Natural killer cell treated with Interleukin-12 subunit alpha and Interleukin-12 subunit beta and Interleukin-15 and Interleukin-18, amount 100 ng/mL, for 72 hours (primary cell): ENCODE results near the gene ERBIN. TPM values are rescaled to one million over a fixed set of nuclear protein-coding genes. Genes with fewer than 3 reads are reported as not detected.
A peak's percentile ranks its signal among the peaks of the same experiment; 100 is the strongest.

Experiments used
- ATAC-seq, 2 donors: fragments of 150-1000 bp; cut with Tn5 transposase in 1 of 2; sonication (Bioruptor Pico), chemical (Tn5 transposase) in 1 of 2; 2 replicates each; pipeline ENCODE4 v1.10.0; 2021
- DNase-seq: peaks from one replicate; pipeline ENCODE4 v3.0.0; 2022; ENCODE audit warnings: low spot score
- H3K27ac Mint-ChIP-seq, 2 donors: 1 replicate in 1 of 2; 2 replicates in 1 of 2; pipeline ENCODE4 v1.8.0; 2022; ENCODE audit warnings: mixed read lengths in 2 of 2, mild to moderate bottlenecking in 1 of 2, moderate library complexity in 1 of 2
- H3K27me3 Mint-ChIP-seq, 2 donors: 1 replicate in 1 of 2; 2 replicates in 1 of 2; pipeline ENCODE4 v1.8.0; 2022; ENCODE audit warnings: mixed read lengths in 2 of 2
- H3K36me3 Mint-ChIP-seq: one replicate; pipeline ENCODE4 v1.8.0; 2022; ENCODE audit warnings: mixed read lengths
- H3K4me1 Mint-ChIP-seq, 2 donors: 1 replicate in 1 of 2; 2 replicates in 1 of 2; pipeline ENCODE4 v1.8.0; 2022; ENCODE audit warnings: low read depth in 2 of 2, mixed read lengths in 2 of 2, mild to moderate bottlenecking in 1 of 2
- H3K4me3 Mint-ChIP-seq: one replicate; pipeline ENCODE4 v1.8.0; 2022; ENCODE audit warnings: mixed read lengths
- H3K9me3 Mint-ChIP-seq: 2 replicates; pipeline ENCODE4 v1.8.0; 2022; ENCODE audit warnings: mixed read lengths
- total RNA-seq, 2 donors: library from RNA; stranded (reverse); gene quantifications; one replicate each; pipeline ENCODE4 v1.2.3, GENCODE V29; 2022

ERBIN gene
- total RNA-seq, 2 donors from 2014 or later = 53.4 to 61.2 TPM

- Mint-ChIP-seq H3K27me3 (no peaks in the 10 kb centered on the region), H3K4me1 (peaks cover 14 to 30% of the 10 kb centered on the region in 2 donors), H3K27ac (peak overlapping the region; percentile 93 to 96), H3K36me3 (peaks cover 11% of the 10 kb centered on the region), H3K4me3 (peak overlapping the region; percentile 91), H3K9me3 (no peaks in the 10 kb centered on the region)
- DNase-seq = peak; percentile 79
- ATAC-seq = peak; percentile 63
Measured at GRCh38 chr5:65925044-65925600, 1.3 kb upstream of the ERBIN start.

DNA sequence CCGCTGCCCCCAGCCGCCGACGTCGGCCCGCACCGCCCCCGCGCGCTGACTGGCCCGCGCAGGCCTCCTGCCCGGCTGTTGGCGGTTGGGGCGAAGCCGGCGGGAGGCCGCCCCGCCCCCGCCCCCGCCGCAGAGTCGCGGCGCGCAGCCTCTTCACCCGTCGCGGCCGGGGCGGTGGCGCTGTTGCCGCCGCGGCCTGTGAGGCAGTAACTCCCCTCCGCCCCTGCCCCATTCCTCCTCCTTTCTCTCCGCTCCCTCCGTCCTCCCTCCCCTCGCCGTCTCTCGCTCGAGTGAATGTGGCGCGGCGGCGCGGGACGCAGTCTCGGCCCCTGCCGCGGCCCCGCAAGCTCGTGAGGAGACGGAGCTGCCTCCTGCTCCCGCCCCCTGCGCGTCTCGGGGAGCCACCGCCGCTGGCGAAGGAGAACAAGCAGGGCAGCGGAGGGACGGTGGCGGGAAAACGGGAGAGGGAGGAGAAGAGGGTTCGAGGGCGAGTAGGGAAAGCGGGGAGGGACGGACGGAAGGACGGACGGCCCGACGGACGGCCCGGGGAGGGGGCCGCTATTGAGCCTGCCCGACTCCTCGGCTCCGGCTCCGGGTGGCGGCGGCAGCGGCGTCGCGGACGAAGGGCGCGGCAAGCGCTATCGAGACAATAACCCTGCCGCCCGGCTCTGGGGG is 637 bp upstream of the ERBIN start:
- ATAC-seq = peak; percentile 88 to 91
- peak overlapping the region; percentile 100 for H3K4me3 Mint-ChIP-seq
- no peaks in the 10 kb centered on the region for H3K27me3 Mint-ChIP-seq
- peaks cover 18 to 36% of the 10 kb centered on the region in 2 donors for H3K4me1 Mint-ChIP-seq
- H3K9me3 Mint-ChIP-seq = no peaks in the 10 kb centered on the region
- peak overlapping the region; percentile 93 to 96 for H3K27ac Mint-ChIP-seq
- DNase-seq = peak; percentile 88
- H3K36me3 Mint-ChIP-seq = peaks cover 16% of the 10 kb centered on the region

GRCh38 chr5:65926893-65927292 is 518 bp downstream of the ERBIN start:
- no peak for DNase-seq
- peak overlapping the region; percentile 93 to 96 for H3K27ac Mint-ChIP-seq

DNA sequence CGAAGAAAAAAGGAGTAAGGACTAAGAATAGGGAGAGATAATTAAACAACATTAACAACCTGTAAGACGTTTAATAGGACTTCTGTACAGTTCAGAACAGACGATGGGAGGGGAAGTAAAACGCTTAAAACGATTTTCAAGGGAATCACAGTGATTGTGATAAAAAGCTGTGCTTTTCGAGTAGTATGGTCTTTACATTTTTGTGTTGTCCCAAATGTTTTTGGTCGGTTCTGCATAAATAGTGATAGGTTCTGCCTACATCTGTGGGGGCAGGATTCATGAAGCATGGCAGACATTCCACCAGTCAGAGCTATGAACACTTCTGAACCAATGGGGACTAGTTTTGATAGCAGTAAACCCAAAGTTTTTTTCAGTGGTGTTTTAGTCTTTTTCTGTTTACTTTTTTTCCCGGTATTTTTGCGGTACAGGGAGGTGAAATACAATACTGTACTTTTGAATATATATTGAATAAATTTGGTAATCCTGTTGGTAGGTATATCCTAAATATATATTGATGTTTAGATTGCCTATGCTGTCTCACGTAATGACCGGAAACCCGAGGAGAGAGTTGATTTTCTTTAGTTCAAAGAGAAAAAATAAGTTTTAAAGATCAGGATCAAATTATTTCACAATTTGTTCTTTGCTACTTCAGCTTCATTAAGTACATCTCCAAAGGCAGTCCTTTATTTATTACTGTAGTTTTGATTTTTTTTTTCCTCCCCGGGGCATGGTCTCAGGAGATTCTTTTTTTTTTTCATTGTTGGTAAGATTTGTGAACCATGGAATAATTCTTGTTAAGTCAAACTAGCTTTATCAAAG is 1.3 kb downstream of the ERBIN start:
- DNase-seq (no peak), ATAC-seq (no peak)
- no peaks in the 10 kb centered on the region for H3K27me3 Mint-ChIP-seq
- peak overlapping the region; percentile 93 to 96 for H3K27ac Mint-ChIP-seq
- H3K4me3 Mint-ChIP-seq = peak overlapping the region; percentile 100
- H3K36me3 Mint-ChIP-seq = peaks cover 18% of the 10 kb centered on the region
- no peaks in the 10 kb centered on the region for H3K9me3 Mint-ChIP-seq
- H3K4me1 Mint-ChIP-seq = peaks cover 28 to 48% of the 10 kb centered on the region in 2 donors

More at GRCh38 chr5:65926893-65927292, 518 bp downstream of the ERBIN start:
- H3K27me3 Mint-ChIP-seq = no peaks in the 10 kb centered on the region
- no peaks in the 10 kb centered on the region for H3K9me3 Mint-ChIP-seq
- peaks cover 23 to 43% of the 10 kb centered on the region in 2 donors for H3K4me1 Mint-ChIP-seq
- ATAC-seq = no peak
- peak overlapping the region; percentile 100 for H3K4me3 Mint-ChIP-seq
- H3K36me3 Mint-ChIP-seq = peaks cover 18% of the 10 kb centered on the region

- H3K27ac Mint-ChIP-seq = peak overlapping the region; percentile 93 to 96
- peaks cover 33 to 54% of the 10 kb centered on the region in 2 donors for H3K4me1 Mint-ChIP-seq
Measured at GRCh38 chr5:65928322-65928752, 2.0 kb downstream of the ERBIN start.

GRCh38 chr5:65928860-65929259 is 2.5 kb downstream of the ERBIN start:
- ATAC-seq (no peak), DNase-seq (no peak)
- Mint-ChIP-seq H3K9me3 (no peaks in the 10 kb centered on the region), H3K27ac (peak overlapping the region in 1 of 2 donors; percentile 24), H3K4me1 (peaks cover 36 to 55% of the 10 kb centered on the region in 2 donors), H3K4me3 (peak overlapping the region; percentile 100), H3K36me3 (peaks cover 18% of the 10 kb centered on the region), H3K27me3 (no peaks in the 10 kb centered on the region)

More at GRCh38 chr5:65928322-65928752, 2.0 kb downstream of the ERBIN start:
- Mint-ChIP-seq H3K4me3 (peak overlapping the region; percentile 100), H3K9me3 (no peaks in the 10 kb centered on the region), H3K36me3 (peaks cover 18% of the 10 kb centered on the region), H3K27me3 (no peaks in the 10 kb centered on the region)
- no peak for DNase-seq
- no peak for ATAC-seq

GRCh38 chr5:65932676-65933075 is 6.3 kb downstream of the ERBIN start:
- no peak for ATAC-seq
- no peak overlapping the region for H3K4me3 Mint-ChIP-seq
- no peak overlapping the region for H3K27ac Mint-ChIP-seq
- DNase-seq = no peak
- H3K4me1 Mint-ChIP-seq = peaks cover 51 to 74% of the 10 kb centered on the region in 2 donors
- no peaks in the 10 kb centered on the region for H3K9me3 Mint-ChIP-seq
- peaks cover 12% of the 10 kb centered on the region for H3K36me3 Mint-ChIP-seq
- H3K27me3 Mint-ChIP-seq = no peaks in the 10 kb centered on the region

DNA sequence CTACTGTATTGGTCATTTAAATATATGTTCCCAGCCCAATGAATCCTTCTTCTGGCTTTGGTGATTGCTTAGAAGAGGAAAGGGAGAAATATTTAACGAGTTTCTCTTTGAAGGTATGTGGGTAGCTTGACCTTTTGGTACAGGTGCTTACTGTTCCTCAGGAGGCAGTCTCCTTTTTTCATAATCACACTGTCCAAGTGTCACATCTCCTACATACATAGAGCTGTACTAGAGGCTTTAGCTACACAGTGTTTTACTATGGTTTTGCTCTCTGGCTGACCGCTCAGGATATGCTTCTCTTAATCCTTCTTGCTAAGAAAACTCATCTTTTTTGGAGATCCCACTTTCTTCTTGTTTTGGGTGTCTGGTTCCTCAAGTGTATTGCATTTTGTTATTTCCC is 6.9 kb downstream of the ERBIN start:
- H3K36me3 Mint-ChIP-seq = peaks cover 12% of the 10 kb centered on the region
- no peak for DNase-seq
- ATAC-seq = no peak
- H3K27me3 Mint-ChIP-seq = no peaks in the 10 kb centered on the region
- peaks cover 55 to 70% of the 10 kb centered on the region in 2 donors for H3K4me1 Mint-ChIP-seq
- H3K9me3 Mint-ChIP-seq = no peaks in the 10 kb centered on the region
- H3K27ac Mint-ChIP-seq = peak overlapping the region in 1 of 2 donors; percentile 28
- no peak overlapping the region for H3K4me3 Mint-ChIP-seq

GRCh38 chr5:65938256-65938655 is 11.9 kb downstream of the ERBIN start:
- Mint-ChIP-seq H3K4me3 (no peak overlapping the region), H3K36me3 (no peaks in the 10 kb centered on the region), H3K9me3 (no peaks in the 10 kb centered on the region), H3K27me3 (no peaks in the 10 kb centered on the region), H3K4me1 (peaks cover 34 to 36% of the 10 kb centered on the region in 2 donors), H3K27ac (no peak overlapping the region)
- no peak for DNase-seq
- ATAC-seq = no peak

- no peaks in the 10 kb centered on the region for H3K36me3 Mint-ChIP-seq
- no peaks in the 10 kb centered on the region for H3K9me3 Mint-ChIP-seq
- peaks cover 20 to 23% of the 10 kb centered on the region in 2 donors for H3K4me1 Mint-ChIP-seq
- H3K27me3 Mint-ChIP-seq = no peaks in the 10 kb centered on the region
- H3K4me3 Mint-ChIP-seq = no peak overlapping the region
- H3K27ac Mint-ChIP-seq = no peak overlapping the region
- no peak for ATAC-seq
- no peak for DNase-seq
Measured at GRCh38 chr5:65943771-65944170, 17.4 kb downstream of the ERBIN start.

- ATAC-seq (no peak), DNase-seq (no peak)
- Mint-ChIP-seq H3K36me3 (no peaks in the 10 kb centered on the region), H3K9me3 (no peaks in the 10 kb centered on the region), H3K27ac (no peak overlapping the region), H3K27me3 (no peaks in the 10 kb centered on the region), H3K4me1 (peaks cover 30 to 31% of the 10 kb centered on the region in 2 donors), H3K4me3 (no peak overlapping the region)
Measured at GRCh38 chr5:65946198-65946745, 19.9 kb downstream of the ERBIN start.

DNA sequence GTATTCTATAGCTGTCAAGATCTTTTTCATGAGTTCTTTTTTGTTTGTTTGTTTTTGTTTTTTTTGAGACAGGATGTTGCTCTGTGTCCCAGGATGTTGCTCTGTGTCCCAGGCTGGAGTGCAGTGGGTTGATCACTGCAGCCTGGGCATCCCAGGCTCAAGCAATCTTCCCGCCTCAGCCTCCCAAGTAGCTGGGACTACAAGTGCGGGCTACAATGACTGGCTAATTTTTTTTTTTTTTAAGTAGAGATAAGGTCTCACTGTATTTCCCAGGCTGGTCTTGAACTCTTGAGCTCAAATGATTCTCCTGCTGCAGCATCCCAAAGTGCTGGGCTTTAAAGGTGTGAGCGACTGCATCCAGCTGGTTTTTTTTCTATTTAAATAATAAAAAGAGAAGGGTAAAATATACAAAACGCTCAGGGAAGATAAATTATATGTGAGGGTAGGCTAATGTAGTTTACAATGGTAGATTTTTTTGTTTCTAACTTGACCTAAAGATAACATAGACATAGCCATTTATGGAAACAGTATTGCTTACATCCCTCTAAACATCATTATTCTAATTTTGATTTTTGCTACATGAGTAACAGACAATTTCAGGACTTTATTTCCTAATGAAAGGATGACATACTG is 21.9 kb downstream of the ERBIN start:
- H3K27ac Mint-ChIP-seq = no peak overlapping the region
- ATAC-seq = no peak
- no peak overlapping the region for H3K4me3 Mint-ChIP-seq
- peaks cover 32 to 35% of the 10 kb centered on the region in 2 donors for H3K4me1 Mint-ChIP-seq
- H3K27me3 Mint-ChIP-seq = no peaks in the 10 kb centered on the region
- H3K36me3 Mint-ChIP-seq = no peaks in the 10 kb centered on the region
- no peaks in the 10 kb centered on the region for H3K9me3 Mint-ChIP-seq
- no peak for DNase-seq

DNA sequence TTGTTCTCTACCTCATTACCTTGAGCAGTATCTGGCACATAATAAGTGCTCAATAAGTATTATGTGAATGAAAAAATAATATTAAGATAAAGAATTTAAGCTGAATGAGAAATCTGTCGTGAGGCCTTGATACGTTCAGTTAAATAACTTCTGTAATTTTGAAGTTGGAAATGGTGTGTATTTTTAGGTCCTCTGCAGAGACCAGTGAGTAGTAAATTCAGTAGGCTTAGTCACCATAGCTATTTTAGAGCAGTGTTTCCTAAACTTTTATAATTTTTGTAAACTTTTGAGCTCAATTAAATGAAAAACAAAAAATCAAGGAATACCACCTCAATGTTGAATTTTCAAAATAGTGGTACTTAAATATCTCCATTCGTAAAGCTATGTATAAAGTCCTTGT is 25.0 kb downstream of the ERBIN start:
- ATAC-seq (no peak), DNase-seq (no peak)
- no peaks in the 10 kb centered on the region for H3K36me3 Mint-ChIP-seq
- no peaks in the 10 kb centered on the region for H3K27me3 Mint-ChIP-seq
- no peak overlapping the region for H3K27ac Mint-ChIP-seq
- no peaks in the 10 kb centered on the region for H3K9me3 Mint-ChIP-seq
- H3K4me1 Mint-ChIP-seq = peaks cover 36 to 37% of the 10 kb centered on the region in 2 donors
- H3K4me3 Mint-ChIP-seq = no peak overlapping the region
